Measurements from ENCODE around the gene LYL1.
A peak's percentile ranks its signal among the peaks of the same experiment; 100 is the strongest.

The LYL1 gene

DNA sequence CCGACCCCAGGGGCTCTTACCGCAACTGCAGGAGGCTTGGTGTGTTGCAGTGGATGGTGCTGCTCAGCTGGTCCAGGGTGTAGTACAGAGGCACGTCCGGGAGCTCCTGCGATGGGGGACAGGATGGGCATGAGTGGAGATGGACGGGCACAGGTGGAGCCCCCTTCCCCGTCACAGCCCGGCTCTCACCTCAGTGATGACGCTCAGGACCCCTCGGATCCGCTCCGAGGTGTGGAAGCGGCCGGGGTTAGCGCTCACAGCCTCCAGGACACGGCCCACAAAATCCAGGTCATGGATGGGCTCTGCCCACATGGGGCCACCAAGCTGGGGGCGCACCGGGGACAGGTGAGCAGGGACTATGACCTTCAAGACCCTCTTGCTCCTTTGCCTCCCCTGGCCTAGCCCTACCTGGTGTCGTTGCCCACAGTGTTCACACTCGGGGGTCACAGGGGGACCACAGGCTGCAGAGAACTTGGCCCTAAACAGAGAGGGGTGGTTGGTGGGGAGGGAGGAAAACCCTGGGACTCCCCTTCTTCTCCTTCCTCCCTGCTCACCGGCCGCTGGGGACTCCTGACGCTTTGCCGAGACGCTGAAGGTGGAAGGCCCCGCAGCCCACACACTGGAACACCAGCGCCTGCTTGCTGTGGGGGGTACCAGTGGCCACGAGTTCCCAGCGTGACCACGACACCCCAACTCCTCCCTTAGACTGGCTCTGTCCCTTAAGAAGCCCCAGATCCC lies 6.9 kb upstream of the LYL1 start:
- no peak for DNase-seq (ENCODE audit: low read depth in 1 of 2, low spot score in 1 of 2)

DNA sequence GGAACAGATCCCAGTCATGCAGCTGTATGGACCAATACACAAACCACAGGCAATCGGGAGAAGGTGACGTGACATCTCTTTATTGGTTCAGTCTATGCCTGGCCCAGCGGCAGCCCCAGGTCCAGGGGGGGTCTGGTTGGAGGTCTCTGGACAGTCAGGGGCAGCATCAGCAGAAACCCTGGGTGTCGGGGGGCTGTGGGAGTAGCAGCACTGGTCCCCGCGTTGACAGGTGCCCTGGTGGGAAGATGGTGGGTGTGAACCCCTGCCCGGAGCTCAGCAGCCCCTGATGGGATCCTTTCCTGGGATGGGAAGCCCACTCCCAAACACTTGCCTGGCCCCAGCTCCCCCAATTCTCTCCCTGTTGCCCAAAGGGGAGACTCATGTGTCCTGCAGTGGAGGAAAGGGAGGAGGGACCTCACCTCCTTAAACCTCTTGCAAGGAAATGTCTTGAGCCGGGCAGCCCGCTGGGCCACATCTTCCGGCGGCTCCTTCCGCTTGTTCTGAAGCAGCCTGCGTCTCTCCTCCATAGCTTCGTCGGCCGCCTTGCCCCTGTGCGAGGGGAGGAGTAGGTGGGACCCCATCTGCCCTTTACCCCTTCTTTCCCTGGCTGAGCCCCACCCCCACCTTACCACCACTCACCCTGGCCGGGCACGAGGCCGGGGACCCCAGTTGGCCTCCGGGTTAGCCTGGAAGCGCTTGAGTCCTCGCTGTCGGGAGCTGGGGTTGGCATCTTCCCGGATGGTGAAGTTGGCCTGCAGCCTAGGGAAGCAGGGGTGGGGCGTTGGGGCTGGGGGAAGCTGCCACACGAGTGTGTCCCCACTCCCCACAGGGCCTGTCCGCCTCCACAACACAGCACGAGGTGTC lies 2.4 kb upstream of the LYL1 start:
- no peak for DNase-seq (ENCODE audit: low read depth in 1 of 2, low spot score in 1 of 2)

DNA sequence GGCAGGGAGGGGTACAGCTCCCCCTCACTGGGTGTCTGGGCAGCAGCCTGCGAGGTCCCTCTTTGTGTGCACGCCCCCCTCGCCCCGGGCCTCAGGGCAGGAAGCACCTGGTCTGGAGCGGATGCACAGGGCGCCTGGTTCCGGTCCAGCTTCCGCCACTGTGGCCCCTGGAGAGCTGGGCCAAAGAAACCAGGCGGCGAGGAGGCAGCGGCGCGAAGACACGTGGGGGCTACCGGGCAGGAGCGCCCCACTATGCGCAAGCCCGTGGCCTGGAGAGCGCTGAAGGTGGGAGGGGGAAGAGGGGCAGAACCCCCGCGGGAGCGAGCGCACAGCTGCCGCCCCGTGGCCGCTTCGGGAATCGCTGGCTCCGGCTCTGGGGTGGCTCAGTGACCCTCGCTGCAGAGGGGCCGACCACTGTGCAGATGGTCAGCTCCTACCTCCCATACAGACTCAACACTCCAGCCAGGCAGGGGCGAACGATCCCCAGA lies 1.7 kb upstream of the LYL1 start:
- DNase-seq (ENCODE audit: low read depth in 1 of 2, low spot score in 1 of 2) = peak; percentile 43 to 60

DNA sequence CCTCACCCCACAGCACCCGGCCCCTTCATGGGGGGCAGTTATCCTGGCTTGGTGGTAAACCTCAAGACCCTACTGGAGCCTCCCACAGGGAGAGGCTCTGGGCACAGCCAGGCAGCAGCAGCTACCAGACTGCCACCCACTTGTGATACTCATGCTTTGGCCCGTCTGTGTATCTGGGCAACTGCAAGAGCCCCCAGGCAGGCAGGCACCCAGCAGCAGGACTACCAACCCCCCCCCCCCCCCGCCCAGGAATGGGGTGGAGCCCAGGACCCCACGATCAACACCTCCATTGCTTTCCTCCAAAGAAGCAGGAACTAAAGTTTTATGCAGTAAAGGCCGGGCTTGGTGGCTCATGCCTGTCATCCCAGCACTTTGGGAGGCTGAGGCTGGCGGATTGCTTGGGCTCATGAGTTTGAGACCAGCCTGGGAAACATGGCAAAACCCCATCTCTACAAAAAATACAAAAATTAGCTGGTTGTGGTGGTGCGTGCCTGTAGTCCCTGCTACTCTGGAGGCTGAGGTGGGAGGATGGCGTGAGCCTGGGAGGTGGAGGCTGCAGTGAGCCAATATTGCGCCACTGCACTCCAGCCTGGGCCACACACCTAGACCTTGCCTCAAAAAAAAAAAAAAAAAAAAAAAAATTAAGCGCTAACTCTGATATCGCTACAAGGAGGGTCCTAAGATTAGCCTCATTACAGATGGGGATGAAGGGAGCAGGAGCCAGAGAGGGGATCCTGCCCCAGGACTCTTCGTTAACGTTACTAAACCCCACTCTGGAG lies 1.1 kb upstream of the LYL1 start:
- no peak for DNase-seq (ENCODE audit: low read depth in 1 of 2, low spot score in 1 of 2)

DNA sequence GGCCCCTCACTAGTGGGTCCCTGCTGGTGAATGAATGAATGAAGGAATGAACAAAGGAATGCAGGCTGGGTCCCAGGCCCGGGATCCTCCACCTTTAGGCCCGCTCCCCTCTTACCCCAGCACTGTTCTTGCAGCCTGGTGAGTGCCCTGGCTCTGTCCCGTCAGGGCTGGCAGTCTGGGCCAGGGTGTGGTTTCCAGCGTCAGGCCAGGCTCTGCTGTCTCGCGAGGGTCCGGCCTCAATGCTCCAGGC lies 317 bp downstream of the LYL1 start:
- no peak for DNase-seq (ENCODE audit: low read depth in 1 of 2, low spot score in 1 of 2)

DNA sequence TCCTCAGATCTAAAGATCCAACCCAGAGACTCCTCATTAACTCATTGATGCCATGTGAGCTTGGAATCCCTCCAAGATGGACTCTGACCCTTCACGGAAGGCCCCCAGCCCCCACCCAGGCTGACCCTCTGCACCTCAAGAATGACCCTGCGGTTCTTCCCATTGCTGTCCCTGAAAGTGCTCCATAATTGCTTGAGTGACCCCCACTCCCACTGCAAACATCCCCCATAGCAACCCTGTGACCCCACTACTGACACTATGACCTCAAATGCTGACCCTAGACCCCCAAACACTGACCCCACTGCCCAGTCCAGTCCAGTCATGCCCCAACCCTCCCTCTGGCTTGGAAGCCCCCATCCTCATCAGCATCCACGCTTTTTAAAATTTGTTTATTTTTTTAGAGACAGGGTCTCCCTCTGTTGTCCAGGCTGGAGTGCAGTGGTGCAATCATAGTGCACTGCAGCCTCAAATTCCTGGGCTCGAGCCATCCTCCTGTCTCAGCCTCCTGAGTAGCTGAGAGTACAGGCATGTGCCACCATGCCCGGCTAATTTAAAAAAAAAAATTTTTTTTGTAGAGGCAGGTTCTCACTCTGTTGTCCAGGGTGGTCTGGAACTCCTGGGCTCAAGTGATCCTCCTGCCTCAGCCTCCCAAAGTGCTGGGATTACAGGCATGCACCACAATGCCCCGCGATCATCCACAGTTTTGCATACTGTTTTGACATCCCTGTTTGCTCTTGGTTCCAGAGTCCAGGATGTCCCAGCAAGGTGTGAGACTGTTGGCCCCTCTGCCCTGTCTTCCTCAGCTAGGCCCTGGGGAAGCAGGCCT lies 855 bp downstream of the LYL1 start:
- no peak for DNase-seq (ENCODE audit: low read depth in 1 of 2, low spot score in 1 of 2)

DNA sequence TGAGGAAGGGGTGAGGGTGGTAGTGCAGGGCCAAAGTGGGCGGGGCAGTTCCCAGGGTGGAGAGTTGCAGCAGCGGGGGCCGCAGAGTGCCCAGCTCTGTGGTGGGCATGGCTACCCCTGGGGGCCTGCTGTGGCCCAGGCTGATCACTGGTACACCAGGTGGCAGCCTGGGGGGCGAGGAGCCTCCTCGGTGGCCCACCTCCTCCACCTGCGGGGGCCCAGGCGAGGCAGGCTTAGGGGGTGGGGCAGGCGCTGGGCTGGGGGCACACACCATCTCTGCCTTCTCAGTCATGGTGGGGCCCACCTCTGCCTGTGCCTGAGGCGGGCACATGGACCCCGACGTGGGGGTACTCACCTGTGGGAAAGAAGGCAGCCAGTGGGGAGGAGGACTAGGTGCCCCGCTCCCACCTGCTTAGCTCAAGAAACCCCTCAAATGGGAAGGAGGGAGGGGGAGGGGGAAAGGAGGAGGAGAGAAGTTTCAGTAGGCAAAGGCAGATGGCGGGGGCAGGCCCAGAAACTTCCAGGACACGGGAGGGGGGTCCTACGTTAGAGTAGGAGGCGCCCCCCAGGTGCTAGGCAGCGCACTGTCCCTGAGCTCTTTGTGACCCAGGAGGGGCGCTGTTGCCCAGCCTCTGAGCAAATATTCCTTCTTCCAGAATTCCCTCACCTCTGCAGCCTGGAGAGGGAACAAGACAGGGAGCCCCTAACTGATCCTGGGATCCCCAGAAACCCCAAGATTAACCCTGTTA lies 1.6 kb downstream of the LYL1 start:
- DNase-seq (ENCODE audit: low read depth in 1 of 2, low spot score in 1 of 2) = no peak

DNA sequence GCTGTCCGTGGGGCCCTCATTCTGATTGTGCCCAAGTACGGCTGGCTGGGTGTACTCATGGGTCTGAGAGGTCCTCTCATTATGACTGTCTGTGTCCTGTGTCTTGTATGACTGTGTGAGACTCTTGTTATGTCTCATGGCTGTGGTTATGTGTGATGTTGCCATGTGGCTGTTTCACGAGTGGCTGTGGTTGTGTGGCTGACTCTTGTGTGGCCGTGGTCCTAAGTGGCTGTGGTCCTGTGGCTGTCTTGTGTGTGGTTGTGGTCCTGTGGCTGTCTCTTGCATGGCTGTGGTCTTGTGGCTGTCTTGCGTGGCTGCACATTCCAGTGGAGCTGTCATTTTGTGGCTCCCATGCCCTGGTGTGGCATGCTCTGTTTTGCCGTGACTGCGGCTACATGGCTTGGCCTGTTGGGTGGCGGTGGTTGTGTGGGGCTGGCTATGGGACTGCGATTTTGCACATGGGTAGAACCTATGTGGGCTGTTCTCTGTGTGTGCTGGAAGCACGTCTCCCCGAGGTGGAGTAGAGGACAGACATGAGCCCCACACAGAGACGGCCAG lies 2.5 kb downstream of the LYL1 start:
- DNase-seq (ENCODE audit: low read depth in 1 of 2, low spot score in 1 of 2) = peak in 1 of 2 donors; percentile 27

DNA sequence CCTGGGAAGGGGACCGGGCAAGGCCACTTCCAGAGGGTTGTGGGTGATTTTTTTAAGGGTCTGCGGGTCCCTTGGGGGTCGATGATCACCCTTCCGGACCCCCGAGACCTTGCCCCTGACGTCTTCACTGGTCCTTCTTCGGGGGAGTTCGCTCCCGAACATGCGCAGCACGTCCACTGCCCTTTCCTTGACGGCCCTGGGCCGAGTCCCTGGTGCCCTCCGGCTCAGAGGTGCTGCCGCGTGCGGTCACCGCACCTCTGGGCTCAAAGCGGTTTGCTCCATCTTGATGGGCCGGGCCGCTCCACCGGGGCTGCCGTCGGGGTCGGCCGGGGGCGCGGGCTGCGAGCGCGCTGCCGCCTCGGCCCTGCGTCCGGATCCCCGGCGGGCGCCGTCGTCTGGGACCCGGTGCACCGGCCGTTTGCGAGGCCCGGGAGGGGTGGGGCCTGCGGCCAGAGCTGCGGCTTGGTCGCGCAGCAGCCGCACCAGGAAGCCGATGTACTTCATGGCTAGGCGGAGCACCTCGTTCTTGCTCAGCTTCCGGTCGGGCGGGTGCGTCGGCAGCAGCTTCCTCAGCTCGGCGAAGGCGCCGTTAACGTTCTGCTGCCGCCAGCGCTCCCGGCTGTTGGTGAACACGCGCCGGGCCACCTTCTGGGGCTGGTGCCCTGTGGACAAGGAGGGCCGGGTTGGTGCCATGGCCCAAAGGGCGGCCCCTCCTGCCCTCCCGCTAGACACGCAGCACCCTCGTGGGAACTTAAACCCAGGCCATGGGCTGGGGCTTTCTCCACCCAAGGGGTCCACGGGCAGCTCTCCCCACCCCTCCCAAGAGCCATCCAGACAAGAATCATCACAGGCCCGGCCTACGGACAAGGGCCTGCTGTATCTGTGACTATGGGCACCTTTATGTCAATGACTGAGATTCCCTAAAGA lies 3.3 kb downstream of the LYL1 start:
- DNase-seq (ENCODE audit: low read depth in 1 of 2, low spot score in 1 of 2) = peak; percentile 62 to 63

DNA sequence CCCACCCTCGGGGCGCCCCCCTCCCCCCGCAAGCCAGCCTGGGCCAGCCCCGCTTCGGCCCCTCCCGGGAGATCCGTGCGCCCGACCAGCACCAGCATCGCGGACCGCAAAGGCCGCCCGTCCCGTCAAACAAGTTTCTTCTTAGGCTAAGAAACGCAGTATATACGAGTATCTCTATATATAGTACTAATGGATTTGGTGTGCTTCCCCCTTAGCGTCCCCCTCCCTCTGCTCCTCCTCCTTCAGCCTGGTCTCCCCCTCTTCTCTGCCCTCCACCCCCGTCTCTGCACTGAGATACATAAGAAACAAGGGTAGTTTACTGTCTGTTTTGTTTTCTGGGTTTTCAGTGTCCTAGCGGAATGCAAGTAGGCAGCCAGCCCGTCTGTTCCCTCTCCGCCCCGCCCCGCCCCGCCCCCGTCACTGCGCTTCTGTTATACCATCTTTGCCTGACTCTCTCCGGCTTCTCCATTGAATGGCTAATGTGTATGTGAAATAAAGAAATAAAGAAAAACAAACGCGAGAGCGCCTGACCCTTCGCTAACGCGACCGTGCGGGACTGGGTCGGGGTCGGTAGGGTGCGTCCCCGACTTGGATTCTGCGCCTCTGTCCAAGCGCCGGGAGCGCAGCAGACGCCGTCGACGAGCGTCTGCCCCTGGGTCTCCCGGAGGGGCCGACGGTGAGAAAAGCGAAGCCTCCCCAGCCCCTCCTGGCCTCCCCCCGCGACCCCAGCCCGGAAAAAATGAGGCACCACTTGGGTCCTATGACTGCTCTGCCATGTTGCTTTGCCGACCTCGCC lies 4.2 kb downstream of the LYL1 start:
- DNase-seq (ENCODE audit: low read depth in 1 of 2, low spot score in 1 of 2) = no peak

DNA sequence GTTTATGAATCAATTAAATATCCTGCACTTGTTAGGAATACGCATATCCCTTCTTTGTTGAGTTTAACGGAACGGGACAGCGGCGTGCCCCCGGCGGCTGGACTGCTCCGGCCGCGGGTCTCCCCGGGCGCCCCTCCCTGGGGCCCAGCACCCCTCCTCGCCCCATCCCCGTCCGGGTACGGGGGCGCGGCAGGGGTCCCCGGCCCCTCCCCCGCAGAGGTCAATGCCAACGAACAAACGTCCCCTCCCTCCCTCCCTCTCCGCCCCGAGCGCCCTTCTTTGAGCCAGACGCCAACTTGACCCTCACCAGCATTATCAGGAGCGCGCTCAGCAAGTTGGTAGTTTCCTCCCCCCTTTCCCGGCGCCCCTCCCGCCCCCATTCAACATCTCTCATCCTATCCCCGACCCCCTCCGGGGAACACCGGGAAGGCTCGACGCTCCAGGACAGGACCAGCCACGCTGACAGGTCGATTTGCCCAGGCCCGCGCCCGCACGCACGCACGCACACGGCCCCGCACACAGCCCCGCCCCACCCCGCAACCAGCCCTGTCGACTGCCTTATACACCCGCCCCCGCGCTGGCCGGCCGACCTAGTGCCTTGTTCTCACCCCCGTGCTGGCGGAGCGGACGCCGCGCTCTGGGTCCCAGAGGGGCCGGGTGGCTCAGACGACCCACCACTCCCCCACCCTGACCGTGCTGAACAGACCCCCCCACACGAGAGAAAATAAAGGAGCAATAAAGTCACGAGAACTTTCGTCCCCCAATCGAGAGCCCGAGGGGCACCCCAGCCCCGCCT lies 5.0 kb downstream of the LYL1 start:
- no peak for DNase-seq (ENCODE audit: low read depth in 1 of 2, low spot score in 1 of 2)

DNA sequence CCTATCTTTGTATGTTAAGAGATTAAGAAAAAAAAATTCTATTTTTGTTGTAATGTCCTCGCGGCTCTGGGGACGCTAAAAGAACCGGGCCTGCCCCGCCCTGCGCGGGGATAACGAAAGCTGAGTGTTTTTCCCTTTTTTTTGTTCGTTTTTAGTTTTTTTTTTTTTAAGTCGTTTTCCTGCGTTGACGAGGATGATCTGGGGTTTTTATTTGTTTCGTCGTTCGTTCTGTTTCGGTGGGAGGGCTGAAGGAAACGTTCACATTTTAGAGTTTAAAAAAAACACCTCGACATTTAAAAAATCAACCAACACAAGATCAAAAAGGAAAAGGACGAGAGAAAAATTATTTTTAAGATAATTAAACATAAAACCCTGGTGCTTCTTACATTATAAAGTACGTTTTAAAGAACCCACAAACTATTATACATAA lies 5.6 kb downstream of the LYL1 start:
- DNase-seq (ENCODE audit: low read depth in 1 of 2, low spot score in 1 of 2) = no peak

DNA sequence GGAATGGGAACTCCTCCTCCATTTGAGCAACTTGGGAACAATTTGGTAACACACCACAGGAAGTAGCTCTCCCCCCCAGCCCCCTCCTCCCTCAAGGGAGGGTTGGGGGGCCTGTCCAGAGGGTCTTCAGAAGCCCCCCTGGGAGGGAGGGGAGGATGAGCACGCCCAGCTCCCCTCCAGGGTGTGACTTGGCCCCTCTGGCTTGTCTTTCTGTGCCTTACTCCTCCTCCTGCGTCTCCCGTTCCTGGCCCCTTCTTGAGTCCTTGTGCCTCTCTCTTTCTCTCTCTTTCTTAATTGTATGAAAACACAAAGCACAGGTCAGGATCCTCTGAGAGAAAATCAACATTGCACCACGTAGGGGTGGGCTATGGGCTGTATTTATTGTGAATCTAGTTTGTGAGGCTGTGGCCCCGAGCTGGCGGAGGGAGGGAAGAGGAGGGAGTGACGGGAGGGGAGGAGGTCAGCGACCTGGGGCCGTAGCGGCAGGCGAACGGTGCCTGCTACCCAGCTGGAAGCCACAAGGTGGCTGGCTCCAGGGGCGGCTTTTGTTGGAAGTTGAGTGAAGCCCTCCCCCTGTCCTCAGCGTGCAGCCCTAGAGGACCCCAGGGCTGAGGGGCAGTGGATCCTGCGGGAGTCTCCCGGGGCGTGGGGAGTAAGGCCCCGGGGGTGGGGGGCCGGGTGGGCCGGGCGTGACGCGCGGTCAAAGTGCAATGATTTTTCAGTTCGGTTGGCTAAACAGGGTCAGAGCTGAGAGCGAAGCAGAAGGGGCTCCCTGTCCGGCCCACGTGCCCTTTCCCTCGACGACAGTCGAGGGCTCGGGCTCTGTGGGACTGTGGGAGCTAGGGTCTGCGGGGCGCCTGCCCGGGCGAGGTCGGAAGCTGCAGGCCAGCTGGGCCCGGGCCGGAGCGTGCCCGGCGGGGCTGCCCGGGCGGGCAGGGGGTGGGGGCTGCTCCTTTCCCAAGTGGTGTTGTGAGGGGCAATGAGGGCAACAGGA lies 6.4 kb downstream of the LYL1 start:
- DNase-seq (ENCODE audit: low read depth in 1 of 2, low spot score in 1 of 2) = no peak

DNA sequence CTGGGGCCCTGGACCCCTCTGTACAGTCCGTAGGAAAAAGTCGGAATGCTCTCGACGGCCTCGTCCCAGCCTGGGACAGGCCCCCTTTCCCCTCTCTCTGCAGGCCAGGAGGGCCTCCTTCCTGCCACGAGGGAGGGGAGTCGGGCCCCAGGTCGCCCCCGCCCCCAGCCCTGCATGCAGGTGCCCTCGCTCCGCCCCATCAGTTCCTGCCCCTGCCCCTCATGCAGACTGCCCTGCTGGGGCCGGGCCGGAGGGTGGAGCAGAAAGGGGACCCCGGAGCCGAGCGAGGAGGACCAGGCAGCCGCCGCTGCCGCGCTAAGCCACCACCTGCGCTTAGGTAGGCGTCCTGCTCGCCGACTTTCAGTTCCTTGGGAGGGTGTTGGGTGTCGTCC lies 7.3 kb downstream of the LYL1 start:
- no peak for DNase-seq (ENCODE audit: low read depth in 1 of 2, low spot score in 1 of 2)

DNA sequence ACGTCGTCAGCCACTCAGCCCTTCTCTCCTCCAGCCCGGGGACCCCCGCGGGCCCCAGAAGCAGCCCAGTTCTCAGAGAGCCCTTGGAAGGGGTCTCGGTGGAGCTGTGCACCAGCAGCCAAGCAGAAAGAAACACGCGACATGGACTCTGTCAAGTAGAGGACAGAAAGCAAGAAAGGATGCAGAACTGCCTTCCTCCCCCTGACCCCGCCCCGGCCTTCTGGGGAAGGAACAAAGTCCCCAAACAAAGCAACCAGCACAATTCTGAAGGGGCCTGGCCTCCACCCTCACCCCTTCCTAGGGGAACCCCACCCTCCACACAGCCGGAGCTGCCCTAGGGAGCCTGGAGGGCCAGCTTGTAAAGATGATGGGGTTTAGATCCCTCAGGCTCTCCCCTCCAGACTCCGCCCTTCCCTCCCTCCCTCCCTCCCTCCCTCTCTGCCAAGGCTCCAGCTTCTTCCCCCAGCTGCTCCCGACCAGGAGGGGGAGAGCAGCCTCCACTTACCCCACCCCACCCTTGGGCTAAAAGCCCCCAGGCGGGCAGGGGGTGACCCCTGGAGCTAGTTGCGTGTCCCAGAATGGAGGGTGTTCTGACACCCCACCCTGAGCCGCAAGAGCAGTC lies 7.8 kb downstream of the LYL1 start:
- DNase-seq (ENCODE audit: low read depth in 1 of 2, low spot score in 1 of 2) = no peak

DNA sequence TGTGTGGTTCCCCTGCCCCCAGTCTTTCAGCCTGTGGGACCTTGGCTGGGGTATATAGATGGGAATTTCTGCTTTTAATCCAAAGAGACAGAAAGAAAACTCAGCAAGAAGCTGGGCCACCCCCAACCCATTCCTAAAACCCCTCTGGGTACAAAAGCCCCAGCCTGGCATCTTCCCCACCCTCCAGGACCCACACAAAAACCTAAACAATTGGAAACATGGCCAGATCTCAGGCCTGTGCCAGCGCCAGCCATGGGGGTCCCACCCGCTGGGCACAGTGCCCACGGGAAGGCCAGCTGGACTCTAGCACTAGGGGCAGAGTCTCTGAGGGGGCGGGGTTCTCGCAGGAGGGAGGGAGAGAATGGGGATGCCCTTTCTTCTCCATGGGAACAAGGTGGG lies 8.6 kb downstream of the LYL1 start:
- no peak for DNase-seq (ENCODE audit: low read depth in 1 of 2, low spot score in 1 of 2)

Data from stimulated activated CD4-positive, alpha-beta T cell treated with anti-CD3 and anti-CD28 coated beads, Interleukin-15, amount 100 ng/mL, for 1 hour (primary cell).